Endothelial cell of hepatic sinusoid (primary cell): ENCODE data around the gene TCEA2.

Experiments used
- in situ Hi-C: cut with HindIII; loops from 2 replicates; pipeline ENCODE4 v1.10.0; 2017; ENCODE audit warnings: low sequenced_read_pairs

The TCEA2 gene

GRCh38 chr20:64048402-64049044 is 14.5 kb upstream of the TCEA2 start:
- in situ Hi-C loops, result no loop called here

- in situ Hi-C loops, result no loop called here
Measured at GRCh38 chr20:64049060-64049877, 13.7 kb upstream of the TCEA2 start, which contains the start of gene SOX18. SOX18 (minus strand) TSS chr20:64049639; CDS start chr20:64049516, 123 bp downstream.

GRCh38 chr20:64049878-64050260 is 13.1 kb upstream of the TCEA2 start:
- in situ Hi-C loops, result loop anchor here (5.0 to 10.0 kb wide), 2 partner anchors 62 to 175 kb away; no protein-coding TSS in a partner anchor

GRCh38 chr20:64050261-64051032 is 12.6 kb upstream of the TCEA2 start:
- in situ Hi-C loops, result loop anchor here (5.0 to 10.0 kb wide), 2 partner anchors 62 to 176 kb away; no protein-coding TSS in a partner anchor

GRCh38 chr20:64051033-64051452 is 12.0 kb upstream of the TCEA2 start:
- in situ Hi-C loops, result loop anchor here (5.0 to 10.0 kb wide), 2 partner anchors 61 to 176 kb away; no protein-coding TSS in a partner anchor

- in situ Hi-C loops, result loop anchor here (5.0 to 10.0 kb wide), 2 partner anchors 61 to 177 kb away; no protein-coding TSS in a partner anchor
Measured at GRCh38 chr20:64051561-64052325, 11.3 kb upstream of the TCEA2 start.

- in situ Hi-C loops, result loop anchor here (5.0 to 10.0 kb wide), 2 partner anchors 60 to 178 kb away; no protein-coding TSS in a partner anchor
Measured at GRCh38 chr20:64052326-64052722, 10.7 kb upstream of the TCEA2 start.

GRCh38 chr20:64052987-64053840 is 9.8 kb upstream of the TCEA2 start:
- in situ Hi-C loops, result loop anchor here (5.0 to 10.0 kb wide), 2 partner anchors 59 to 178 kb away; no protein-coding TSS in a partner anchor

- in situ Hi-C loops, result loop anchor here (5.0 to 10.0 kb wide), 2 partner anchors 58 to 179 kb away; no protein-coding TSS in a partner anchor
Measured at GRCh38 chr20:64053841-64054661, 8.9 kb upstream of the TCEA2 start.

GRCh38 chr20:64055396-64055892 is 7.6 kb upstream of the TCEA2 start:
- in situ Hi-C loops, result loop anchor here (10.0 kb wide), 1 partner anchor 181 kb away; no protein-coding TSS in a partner anchor

GRCh38 chr20:64055893-64056638 is 6.9 kb upstream of the TCEA2 start:
- in situ Hi-C loops, result loop anchor here (10.0 kb wide), 1 partner anchor 181 kb away; no protein-coding TSS in a partner anchor

- in situ Hi-C loops, result loop anchor here (10.0 kb wide), 1 partner anchor 182 kb away; no protein-coding TSS in a partner anchor
Measured at GRCh38 chr20:64056639-64056888, 6.4 kb upstream of the TCEA2 start.

- in situ Hi-C loops, result loop anchor here (10.0 kb wide), 1 partner anchor 182 kb away; no protein-coding TSS in a partner anchor
Measured at GRCh38 chr20:64056889-64057627, 5.9 kb upstream of the TCEA2 start.

GRCh38 chr20:64057628-64058498 is 5.1 kb upstream of the TCEA2 start:
- in situ Hi-C loops, result loop anchor here (10.0 kb wide), 1 partner anchor 183 kb away; no protein-coding TSS in a partner anchor

GRCh38 chr20:64058536-64058935 is 4.5 kb upstream of the TCEA2 start:
- in situ Hi-C loops, result loop anchor here (10.0 kb wide), 1 partner anchor 184 kb away; no protein-coding TSS in a partner anchor

- in situ Hi-C loops, result no loop called here
Measured at GRCh38 chr20:64062276-64062595, 762 bp upstream of the TCEA2 start.
